Stimulated activated CD4-positive, alpha-beta T cell treated with anti-CD3 and anti-CD28 coated beads, Interleukin-1b, Interleukin-23, amount 100 ng/mL, for 4 hours (primary cell): ENCODE measurements around the gene PIR.

Source experiments
- DNase-seq, 2 donors: peaks; one replicate each; pipeline ENCODE4 v3.0.0-alpha.2; 2020; ENCODE audit warnings: low read depth in 2 of 2

PIR gene

DNA sequence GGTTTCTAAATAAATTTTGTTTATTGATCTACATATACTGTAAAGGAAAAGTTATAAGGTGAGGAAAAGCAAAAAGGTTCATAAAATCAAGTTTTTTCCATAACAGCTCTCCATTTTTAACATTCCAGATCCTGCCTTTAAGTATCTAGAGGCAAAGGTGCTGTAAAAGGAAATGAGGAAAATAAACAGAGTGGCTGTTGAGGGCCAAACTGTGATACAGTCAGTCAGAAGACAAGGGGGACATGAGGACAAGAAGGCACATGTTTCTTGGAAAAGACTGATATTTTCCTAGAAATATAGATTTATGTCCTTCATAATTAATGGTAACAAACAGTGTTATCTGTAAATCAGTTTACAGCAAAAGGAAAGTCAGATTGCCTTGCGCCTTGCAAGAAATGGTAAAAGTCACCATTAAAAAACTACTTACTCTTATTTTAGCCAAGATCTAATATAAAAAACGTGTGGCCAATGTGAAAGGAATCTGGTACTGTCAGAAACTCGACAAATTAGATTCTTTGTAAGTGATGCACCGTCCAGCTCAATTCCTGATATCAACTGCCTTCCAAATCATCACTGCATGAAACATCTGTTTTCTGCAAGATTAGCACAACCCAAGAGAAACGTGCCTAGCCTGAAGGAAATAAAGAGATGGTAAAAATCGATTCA lies 75.0 kb downstream of the PIR start:
- DNase-seq, result no peak

DNA sequence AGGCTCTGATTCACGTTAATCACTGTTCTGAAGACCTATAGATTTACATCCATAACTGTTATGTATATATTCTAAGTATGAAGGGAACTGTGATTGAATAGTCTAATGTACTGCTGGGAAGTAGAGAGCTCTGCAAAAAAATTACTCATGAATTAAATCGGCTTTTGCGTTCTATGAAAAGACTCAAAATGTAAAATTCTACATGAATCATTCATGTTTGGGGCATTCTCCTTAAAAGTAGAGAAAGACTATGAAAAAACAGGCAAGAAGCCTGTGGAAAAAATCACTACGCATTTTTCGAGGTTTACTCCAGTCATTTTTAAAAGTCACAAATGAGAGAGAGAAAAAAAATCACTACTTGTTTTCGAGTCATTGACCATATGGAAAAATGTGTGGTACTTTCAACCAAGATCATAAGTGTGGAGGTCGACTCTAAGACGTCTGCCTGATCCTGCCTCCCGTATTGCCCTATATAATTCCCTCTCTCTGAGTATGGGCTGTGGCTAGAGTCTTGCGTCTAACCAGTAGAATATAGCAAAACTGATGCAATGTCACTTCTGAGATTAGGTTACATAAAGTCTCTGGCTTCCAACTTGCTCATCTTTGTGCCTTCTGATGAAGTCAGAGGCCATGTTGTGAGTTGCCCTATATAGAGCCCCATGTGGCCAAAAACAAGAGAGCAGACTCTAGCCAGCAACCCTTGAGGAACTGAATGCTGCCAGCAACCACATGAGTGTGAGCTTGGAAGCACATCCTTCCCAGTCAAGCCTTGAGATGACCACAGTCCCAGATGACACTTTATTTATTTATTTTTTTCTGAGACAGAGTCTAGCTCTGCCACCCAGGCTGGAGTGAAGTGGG lies 76.8 kb downstream of the PIR start:
- no peak for DNase-seq

DNA sequence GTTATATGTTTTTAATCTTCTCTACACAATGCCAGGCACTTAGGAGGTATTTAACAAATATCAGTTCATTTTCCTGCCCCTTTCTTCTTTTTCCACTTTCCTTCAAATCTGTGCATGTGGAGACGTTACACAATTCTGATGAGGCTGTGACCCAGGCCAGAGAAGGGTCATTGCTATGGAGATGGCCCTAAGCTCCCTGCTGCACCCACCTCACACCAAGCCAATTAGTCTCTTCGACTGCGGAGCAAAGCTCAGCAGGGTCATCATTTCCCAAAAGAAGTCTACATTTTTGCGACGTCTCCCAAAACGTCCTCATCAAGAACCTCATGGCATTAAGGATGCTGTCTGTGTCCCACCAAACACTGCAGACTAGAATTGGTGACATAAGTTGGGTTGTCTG lies 80.0 kb downstream of the PIR start:
- DNase-seq, result no peak

DNA sequence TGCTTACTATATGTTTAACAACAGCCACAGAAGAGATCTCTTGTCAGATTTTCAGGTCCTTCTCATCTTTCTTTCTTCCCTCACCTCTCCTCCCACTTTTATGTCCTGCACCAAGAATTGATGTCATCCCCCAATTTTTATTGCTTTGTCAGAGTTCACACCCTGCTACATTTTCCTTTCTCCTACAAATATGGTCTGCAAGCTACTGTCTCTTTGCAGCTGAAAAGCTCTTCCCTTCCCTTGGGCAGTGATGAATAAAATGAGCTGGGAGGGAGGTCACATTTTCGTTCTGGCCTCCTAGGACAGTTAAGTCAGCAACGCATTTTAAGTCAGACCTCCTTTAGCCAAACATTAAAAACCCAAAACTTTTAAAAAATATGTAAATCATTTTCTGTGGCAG lies 82.2 kb downstream of the PIR start:
- no peak for DNase-seq

DNA sequence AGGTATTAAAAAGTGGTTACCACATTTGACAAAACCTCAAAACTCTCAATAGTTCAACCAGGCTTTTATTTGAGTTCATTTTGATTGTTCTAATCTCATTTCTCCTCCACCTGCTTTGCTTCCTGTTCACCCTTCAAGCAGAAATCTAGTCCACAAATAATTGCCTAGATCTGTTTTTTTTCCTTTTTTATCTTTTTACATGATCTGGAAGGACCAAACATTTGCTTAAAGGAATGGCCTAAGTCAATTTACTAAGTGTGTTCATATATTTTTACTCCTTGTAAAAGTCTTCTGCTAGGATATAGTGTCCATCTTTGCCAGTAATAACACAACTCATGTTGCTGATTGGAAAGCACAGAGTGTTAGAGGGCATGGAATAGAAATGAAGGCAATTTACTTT lies 82.7 kb downstream of the PIR start:
- no peak for DNase-seq

DNA sequence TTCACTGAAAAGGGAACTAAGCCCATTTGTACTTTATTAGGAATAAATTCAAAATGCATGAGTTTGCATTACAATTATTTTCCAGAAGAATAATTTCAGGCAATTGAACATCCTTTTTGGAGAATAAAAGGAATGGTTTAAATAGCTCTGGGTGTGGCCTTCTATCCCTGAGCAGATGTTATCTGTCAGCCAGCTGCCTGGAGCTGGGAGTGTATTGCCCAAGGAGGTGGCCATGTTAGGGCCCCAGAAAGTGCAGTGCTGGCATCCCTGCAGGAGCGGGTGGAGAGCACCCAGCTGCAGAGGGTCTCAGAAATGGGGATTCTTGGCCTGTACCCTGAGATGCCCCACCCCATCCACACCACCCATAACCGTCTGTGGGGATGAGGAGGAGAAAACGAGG lies 87.3 kb downstream of the PIR start:
- DNase-seq, result no peak

DNA sequence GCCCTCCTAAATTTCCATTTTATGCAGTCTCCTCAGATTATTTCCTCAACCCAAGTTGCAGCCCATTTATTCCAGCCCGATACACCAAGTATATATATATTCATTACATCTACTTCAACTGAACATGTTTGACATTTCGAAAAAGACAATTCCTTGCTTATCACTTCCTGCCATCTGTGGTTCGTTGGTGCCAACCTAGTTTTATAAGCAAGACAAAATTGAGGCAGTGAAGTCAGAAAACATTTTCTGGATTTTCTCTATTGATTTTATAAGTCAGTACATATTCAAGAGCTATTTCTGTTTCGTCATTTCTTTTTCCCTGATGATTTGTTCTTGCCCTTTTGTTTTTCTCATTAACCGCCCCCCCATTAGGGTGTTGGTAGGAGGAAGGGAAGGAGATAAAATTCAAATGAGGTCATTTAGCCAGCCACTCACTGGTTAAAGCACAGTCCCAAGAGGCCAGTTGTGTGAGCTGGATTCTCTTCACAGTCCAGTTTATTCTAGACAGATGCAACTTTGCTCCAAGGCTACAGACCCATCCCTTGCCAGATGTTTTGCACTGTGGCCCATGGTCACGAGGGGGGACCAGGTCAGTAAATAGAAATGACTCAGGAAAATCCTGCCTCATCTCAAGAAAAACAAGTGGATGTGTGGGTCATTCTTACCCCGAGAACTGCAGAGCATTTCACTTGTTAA lies 88.6 kb downstream of the PIR start:
- DNase-seq, result no peak

DNA sequence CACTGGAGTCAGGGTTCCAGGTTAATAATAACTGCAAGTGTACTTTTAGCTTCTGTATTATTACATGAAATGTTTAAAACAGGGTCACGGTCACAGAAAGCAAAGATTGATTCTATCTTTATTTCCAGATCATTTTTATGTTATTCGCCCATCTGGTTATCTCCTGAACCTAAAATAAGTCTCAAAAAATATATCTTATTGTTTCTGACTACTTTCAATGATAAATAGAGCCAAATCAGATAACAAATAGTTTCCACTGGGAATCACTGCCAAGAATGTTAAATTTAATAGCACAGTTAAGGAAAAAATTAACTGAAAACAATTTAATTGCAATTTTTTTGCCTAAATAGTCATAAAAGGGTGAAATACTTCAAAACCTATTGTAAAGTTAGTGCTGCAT lies 91.8 kb downstream of the PIR start:
- no peak for DNase-seq

DNA sequence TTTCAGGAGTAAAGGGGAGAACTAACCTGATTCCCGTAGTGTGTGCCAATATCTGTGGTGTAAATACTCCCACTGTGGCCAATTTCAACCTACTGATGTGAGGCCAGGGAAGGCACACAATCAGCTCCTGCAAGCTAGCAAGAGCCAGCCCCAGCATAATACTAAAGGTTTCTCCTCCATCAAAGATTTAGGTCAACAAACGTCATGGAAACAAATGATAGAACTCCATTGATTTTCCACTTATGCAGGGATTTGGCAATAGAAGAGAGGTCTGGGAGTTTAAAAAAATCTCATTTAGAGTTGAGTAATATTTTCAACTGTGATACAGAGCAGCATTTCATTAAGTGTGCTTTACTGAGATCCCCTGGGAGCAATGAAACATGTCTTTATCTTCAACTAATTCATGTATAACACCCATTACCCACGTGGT lies 93.2 kb downstream of the PIR start:
- DNase-seq, result no peak

DNA sequence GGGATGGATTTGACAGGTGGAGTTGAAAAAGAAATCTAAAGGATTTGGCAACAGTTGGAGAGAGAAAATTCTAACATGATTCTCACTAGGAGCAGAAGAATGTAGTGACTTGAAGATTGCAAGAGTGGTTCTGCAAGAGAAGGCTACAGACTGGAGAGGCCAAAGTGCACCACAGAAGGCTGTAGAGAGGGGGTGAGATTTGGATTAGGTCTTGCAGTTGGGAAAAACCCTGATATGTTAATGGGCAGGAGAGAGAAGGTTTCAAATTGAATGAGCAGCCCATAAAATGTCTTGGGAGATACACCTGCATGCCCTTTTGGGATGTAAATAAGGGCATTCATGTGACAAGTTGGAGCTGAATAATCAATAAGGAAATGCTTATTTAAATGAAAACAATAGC lies 94.3 kb downstream of the PIR start:
- DNase-seq, result no peak

DNA sequence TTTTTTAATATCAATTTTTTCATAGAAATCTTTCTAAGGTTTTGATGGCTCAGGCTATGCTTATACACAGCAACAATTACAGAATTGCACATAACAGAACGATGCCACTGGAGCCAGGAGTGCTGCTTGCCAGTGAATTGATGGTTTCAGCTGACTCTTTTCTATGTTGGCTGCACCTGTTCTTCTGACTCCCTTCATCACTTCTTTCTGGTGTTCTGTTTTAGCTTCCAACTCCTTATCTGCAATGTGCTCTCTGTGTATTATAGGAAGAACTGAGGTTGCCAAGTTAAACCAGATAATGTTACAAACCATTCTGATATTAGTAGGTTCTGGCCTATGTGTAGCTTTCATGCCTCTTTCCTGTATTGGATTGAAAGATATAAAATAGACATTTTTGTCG lies 97.3 kb downstream of the PIR start:
- no peak for DNase-seq

DNA sequence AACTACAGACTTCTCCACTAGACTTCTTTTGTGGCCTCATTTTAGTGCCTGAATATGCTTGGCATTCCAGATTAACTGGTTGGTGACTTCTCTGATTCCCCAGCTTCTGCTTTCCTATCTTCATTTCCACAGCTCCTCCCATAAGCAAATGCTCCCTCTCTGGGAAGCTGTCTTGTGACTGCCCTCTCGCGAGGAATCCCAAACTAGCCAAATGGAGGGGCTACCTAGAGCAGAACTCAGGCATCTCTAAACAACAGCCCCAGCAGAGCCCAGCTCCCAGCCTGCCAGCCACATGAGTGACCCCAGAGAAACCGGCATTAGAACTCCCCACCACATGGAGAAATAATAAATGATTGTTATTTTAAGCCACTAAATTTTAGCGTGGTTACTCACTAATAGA lies 101.3 kb downstream of the PIR start:
- no peak for DNase-seq

DNA sequence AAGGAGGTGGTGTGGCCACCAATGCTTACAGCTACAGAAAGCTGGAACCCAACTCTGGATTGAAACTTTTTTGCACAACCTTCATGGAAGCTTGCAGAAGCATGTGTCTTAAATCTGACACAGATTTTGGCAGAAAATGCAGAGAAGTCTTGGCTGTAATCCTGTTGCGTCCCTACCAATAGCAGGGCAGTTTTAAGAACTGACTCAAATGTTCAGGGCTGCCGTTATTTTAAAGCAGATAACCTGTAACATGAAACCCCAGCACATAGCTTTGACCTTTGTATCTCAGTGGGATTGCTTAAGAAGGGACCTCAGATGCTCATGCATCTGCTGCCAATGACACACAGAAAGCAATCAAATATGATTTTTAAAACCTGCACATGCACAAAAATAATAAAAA lies 108.8 kb downstream of the PIR start, which contains the start of gene VEGFD:
TSS of gene VEGFD (minus strand) at position 110 of the 400 bp plus-strand sequence. CDS start 467 bp downstream, outside the sequence.
- DNase-seq, result no peak

DNA sequence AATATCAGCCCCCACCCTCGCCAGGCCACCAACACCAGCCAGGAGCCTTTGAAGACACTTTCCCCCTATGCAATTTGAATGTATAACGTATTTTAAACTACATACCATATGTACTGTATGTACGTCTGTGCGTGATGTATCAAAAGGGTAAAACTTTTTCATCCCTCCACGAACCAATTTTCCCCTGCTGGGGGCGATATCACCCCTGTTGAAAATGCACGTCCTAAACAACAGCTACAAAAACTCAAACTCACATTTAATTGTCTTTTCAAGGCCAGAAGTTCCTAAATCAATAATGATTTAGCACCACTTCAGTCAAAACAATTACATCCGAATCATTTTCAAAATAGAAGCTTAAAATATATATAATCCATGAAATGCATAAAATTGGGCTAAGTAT lies 110.3 kb downstream of the PIR start:
- DNase-seq, result no peak

DNA sequence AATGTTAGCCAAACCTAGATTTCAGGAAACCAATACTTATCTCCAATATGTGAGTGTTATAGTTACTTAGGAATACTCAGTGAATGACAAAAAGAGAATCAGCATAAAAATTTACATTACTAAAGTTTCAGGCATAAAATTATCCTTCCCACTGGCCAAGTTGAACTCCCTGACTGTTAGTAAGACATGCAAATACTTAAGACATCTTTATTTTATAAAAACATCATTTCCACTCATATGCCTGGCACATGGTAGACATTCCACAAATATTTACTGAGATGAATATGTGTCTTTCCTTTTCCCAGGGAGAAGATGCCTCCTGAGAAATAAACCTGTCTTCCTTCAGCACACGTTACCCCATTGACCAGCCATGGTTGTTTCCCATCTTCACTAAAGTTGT lies 116.2 kb downstream of the PIR start:
- no peak for DNase-seq

DNA sequence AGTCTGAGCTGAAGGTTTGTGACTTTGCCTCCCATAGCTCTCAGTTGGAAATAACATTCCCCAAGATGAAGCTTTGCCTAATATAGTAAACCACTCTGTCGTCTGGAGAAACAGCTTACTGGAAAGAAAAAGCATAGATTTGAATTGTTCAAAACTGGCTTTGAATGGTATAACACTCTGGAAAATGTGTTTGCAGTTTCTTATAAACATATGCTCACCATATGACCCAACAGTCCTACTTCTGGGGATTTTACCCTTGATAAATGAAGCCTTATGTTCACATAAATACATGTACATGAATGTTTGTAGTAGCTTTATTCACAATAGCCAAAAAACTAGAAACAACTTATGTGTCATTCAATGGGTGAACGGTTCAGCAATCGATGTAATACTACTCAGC lies 119.2 kb downstream of the PIR start:
- DNase-seq, result no peak

DNA sequence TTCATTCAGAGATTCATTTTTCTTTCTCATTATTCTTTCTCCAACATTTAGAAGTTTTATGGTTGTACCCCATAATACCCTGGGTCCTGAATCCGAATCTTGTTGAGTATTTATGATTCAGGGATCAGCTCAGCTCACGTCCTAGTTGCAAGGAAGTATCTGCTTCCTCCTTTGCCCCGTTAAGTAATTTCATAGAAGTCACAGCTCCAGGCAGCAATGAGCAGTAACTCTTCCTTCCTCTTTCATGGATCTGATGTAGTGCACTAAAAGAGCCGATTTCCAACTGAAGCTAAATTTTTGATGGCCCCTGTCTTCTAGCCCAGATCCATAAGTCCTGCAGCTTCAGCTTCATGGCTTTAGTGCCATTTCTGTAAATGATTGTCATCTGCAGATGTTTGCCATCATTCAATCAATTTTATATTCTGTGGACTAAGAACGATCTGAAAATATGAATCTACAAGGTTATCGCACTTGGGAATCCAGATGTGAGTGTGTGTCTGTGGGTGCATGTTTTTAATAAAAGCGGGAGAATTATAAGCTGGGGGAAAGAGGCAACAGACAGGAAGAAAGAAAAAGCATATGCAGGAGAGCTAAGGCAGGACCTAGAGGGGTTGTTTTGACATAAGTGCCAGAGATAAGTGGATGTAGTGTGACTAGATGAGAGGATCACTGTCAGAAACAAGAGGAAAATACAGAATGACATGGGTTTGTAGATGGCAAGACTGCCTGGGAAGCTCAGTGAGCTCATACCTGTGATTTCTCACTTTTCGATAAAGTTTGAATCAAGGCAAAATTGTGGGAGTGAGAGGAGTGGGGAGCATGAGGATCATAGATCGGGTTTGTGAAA lies 126.4 kb downstream of the PIR start:
- no peak for DNase-seq

DNA sequence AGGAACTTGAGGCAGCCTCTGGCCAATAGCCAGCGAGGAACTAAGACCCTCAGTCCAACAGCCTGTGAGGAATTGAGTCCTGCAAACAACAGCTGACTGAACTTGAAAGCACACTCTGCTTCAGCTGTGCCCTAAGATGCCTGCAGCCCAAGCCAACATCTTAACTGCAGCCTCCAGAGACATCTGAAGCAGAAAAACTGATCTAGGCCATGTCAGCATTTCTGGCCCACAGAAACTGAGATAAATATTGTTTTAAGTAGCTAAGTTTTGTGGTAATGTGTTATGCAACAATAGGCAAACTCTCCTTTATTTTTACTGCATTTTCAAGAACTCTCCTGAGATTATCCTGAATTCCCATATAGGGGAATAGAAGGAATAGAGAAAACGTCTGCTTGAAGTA lies 133.4 kb downstream of the PIR start:
- DNase-seq, result no peak

DNA sequence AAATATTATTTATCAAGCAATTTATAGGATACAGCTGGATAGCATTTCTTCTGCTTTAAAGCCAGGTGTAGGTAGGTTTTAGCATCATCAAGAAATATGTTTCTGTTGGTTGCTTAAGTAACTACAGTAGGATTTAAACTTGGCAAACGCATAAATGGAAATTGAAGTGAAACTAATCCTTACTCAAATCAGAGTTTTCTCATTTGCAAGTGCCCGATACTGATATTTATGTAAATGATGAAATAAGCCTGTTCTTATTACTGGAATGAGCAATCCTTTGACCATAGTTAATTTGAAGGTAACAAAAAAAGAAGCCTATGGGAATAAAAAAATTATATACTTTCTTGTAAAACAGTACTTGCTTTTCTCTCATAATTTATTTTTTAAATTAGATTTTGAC lies 134.6 kb downstream of the PIR start:
- DNase-seq, result no peak

DNA sequence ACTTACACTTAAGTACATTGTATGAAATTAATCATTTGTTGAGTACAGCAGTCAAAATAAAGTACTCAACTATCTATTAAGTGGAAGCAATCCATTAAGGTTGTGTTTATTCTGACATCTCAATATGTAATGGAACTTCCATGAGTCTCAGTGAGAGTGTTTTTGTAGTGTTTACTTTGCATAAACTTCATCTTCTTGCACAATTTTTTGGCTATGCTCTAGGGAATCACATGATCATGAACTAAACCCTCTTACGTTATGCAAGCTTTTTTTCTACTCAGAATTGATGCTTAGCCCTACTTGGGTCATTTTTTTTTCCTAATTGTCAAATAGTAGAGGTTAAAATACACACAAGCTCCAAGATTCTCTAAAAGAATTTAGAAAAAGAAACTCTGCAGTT lies 136.7 kb downstream of the PIR start:
- DNase-seq, result no peak

DNA sequence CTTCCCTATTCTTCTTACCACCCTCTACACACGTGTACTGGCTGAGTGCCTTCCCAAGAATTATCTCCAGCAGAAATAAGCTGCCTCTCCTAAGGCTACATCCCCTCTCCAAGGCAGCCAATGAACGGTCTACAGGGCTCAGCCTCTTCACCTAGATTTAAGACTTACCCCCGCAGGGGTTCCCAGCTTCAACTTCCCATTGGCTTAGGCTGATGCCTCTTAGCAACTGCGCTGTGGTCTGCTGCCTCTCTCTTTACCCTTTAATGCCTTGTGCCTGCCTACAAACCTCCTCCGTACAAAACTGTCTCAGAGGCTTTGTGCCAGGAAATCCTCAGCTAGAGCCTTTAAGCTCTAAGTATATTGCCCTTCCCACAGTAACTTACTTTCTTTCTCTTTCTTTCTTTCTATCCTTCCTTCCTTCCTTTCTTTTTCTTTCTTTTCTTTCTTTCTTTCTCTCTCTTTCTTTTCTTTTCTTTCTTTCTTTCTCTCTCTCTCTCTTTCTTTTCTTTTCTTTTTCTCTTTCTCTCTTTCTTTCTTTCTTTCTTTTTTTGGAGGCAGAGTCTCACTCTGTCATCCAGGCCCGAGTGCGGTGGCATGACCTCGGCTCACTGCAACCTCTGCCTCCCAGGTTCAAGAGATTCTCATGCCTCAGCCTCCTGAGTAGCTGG lies 142.7 kb downstream of the PIR start:
- DNase-seq, result no peak
